HG02970 (cell line): Measurements from ENCODE around the gene ACBD4.

ENCODE experiments used
- ATAC-seq: cut with Tn5 transposase; IDR thresholded peaks from one replicate; pipeline ENCODE4 v1.9.1; 2021; ENCODE audit warnings: mild to moderate bottlenecking, moderate library complexity, moderate number of reproducible peaks; ENCODE audit not compliant: unreplicated experiment, low FRiP score

Gene ACBD4

DNA sequence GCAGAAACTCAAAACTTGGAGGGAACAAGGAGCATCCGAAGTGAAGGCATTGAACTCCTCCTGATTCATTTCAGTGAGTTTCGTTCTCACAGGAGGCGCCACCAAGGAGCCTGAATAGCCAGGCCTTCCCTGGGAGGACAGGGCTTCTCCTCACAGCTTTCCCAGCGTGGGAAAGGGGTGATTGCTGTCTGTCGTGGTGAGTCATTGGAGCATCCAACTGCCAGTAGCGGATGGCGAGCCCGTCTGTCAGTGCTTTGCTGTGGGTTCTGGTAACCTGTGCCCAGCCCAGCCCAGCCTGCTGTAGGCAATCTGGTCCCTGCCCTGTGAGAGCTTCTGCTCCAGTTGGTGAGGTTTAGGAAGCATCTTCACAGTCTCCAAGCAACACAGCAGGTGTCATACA, 31.5 kb upstream of the ACBD4 start:
- no peak for ATAC-seq

DNA sequence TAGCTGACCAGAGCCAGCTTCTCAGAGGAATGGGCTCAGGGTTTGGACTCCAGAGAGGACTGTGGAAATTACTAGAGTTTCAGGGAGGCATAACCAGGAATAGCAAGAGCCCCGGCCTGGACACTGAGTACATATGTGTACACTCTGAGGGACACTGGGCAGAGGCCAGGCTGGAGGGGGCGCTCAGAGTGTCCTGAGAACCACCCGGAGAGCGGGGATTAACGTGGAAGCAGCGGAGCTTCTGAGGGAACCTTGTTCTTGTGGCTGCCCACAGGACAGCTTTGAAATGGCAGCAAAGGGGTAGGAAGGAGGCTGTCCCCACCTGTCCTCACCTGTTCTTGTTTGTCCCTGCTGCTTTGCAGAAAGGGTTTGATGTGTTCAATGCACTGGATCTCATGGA, 31.0 kb upstream of the ACBD4 start:
- no peak for ATAC-seq

DNA sequence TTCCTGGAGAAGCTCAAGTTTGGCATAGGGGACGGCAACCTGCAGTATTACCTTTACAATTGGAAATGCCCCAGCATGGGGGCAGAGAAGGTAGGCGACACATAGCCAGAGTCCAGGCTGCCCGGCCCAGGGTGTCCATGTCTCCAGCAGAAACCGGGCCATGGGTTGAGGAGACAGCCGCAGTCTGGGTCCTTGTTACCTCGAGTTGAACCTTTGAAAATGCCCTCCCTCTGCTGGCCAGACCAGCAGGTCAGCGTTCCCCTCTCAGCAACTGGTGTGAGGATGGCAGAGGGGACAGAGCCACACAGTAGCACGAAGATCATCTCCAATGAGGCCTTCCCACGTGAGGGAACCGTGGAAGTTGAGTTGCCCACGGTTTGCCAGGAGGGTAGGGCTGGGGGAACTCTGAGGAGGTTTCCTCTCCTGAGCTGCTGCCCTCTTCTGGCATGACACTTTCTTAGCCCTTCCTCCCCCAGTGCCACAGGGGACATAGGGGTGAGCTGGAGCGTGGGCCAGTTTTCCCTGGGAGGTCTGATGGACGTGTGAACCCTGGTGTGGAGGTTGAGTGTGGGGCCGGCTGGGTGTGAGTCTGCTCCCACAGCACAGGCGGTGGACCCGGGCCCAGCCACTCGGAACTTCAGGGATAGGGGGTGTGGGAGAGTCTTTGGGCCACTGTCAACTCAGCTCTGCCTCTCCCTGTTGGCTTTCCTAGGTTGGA, 30.4 kb upstream of the ACBD4 start:
- no peak for ATAC-seq

DNA sequence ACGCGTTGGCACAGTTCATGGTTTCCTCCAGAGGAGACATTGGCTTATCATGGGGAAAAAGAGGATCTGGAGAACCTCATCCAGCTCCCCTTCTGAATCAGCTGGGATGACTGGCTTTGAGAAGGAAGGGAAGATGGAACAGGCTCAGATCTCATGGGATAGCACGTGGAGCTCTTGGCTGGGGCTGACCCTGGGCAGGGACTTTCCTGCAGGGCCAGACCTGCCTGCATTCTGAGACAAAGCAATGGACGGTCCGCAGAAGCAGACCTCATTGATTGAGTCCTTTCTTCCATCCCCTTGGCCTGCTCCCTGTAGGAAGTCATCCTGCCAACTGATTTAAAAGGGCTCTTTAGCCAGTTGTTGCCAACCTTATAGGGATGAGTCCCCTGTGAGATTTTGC, 29.4 kb upstream of the ACBD4 start:
- no peak for ATAC-seq

DNA sequence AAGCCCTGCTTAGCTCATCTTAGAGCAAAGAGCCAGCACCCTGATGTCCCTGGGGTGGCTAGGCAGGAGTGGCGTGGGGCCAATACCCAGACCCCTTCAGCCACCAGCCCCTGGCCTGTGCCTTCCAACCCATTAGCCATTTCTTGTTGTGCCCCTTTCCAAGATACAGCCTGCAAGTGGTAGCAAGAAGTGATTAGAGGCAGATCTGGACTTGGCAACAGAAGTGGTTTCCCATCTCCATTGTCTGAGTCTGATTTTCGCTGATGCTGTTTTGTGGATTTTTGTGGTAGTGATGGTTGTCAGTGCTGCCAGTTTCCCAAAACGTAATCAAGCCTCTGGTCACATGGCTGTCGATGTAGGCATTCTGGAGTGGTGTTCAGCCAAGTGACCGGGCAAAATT, 28.9 kb upstream of the ACBD4 start:
- no peak for ATAC-seq

DNA sequence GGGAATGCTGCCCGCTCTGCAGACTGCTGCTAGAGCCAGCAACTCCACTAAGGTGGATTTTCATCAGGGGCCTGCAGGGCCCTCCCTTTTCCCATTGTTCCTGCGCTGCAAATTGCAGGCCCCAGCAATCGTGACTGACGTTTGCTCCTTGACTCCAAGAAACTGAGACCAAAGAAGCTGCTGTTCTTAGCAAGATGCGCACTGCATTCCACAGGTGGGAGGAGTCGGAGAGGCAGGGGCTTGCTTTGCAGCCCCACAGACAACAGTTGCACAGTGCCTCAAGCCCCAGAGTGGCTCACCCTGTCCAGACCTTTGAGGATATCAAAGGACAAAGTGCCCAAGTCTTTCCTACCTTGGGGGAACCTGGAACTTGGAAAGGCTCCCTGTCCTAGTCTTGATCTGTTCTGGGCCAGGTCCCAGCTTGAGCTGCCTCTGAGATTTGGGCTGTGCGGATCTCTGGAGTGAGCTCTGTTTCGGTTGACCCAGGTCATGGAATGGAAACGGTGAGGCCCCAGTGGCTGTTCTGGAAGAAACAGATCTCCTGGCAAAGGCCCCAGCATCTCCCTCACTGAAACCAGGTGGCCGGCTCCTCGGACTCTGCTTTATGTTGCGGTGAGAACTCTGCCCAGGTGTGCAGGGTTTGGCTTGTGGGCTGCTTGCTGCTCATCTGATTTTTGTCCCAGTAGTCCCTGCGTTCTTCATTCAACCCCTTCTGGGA, 28.0 kb upstream of the ACBD4 start:
- no peak for ATAC-seq

DNA sequence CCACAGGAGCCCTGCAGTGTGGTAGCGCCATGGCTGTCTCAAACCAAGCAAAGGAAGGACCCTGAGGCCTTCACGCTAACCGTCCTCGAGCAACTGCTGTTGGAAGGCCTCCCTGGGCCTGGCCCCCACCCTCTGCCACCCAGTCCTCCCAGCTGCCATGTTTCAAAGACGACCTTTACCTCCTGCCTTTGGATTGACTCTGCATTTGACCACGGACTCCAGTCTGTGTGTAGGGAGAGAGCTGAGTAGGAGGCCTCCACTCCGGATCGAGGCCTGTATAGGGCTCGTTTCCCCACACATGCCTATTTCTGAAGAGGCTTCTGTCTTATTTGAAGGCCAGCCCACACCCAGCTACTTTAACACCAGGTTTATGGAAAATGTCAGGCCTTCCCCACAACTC, 27.4 kb upstream of the ACBD4 start:
- no peak for ATAC-seq

DNA sequence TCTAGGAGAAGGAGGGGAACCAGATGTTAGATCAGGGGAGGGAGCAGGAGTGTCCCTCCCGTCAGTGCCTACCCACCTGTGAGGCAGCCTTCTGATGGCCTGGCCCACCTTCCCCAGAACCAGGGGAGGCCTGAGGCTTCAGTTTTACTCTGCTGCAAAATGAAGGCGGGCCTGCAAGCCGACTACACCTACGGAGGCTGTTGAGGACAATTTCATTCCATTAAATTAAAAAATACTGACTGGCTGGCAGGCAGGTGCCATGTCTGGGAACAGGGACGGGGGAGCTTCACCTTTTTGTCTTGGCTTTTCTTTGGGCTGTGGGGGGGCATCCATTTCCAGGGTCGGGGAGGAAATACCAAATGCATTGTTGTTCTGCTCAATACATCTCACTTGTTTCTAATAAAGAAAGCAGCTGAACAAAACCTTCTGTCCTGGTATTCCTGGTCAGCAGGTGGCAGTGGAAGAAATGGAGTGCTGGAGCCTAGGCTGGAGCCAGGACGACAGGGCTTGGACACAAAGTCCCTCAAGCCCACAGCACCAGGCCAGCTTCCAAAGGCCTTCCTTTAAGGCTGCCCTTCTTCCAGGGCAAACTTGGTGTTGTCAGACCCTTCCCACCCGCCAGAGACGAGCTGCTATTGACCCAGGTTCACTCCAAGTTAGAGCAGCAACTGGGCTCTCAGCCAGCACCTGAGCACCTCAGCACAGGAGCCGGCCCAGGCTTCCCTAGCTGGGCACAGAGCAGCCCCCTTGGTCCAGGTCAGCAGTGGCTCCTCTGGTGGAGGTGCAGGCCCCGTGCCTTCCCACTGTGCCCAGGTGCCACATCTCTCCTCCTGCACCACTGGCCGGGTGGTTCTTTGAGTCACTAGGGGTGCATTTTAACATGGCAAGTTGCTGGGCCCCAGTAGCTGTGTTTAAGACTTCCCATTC, 26.6 kb upstream of the ACBD4 start:
- no peak for ATAC-seq

DNA sequence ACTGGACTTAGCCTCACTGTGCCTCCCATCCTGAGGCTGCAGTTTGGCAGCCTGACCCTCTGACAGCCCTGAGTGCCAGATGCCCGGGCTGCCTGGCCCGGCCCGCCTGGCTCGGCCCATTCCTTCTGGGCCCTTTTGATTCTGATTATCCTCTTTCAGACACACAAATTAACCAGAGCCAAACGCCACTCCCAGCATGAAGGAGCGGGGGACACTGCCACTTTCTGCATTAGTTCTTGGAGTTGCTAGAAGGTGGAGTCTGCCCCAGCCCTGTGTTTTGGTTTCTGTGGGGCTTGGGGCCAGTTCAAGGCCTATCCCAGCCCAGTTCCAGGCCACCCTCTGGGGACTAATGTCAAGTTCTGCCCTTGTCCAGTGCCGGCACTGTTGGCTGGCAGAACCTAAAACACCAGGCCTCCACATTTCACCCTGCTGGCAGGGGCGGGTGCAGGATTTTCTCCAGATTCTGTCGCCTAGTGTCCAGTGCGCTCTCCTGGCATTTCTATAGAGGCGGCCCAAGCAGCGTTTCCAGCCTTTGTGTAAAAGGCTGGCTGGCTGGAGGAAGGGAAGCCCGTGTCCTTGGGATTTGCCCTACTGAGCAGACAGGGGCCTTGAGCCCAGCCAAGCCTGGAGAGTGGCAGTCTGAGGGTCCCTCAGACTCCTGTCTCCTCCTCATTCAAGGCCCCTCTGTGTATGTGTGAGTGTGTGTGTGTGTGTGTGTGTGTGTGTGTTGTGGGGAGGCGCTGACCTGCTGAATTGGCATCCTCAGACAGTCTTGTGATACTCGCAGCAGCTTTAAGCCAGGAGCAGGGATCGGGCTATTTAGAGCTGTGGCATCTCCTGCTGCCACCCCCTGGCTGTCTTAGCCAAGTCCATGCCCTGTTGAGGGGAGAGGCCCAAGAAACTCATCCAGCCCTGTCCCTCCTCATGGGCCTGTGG, 24.5 kb upstream of the ACBD4 start:
- ATAC-seq: no peak

DNA sequence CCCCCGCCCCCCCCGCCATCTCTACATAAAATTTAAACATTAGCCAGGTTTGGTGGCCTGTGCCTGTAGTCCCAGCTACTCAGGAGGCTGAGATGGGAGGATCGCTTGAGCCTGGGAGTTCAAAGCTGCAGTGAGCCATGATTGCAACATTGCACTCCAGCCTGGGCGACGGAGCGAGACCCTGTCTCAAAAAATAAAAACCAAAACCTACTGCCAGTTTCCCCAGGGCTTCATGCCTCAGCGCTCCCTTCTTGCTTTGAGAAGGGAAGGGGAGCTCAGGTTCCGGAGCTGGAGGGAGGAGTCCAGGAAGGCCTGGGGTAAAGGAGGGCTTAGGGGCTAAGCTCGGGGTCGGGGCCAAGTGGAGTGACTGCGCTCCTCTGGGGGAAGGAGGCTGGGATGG, 23.6 kb upstream of the ACBD4 start:
- no peak for ATAC-seq

DNA sequence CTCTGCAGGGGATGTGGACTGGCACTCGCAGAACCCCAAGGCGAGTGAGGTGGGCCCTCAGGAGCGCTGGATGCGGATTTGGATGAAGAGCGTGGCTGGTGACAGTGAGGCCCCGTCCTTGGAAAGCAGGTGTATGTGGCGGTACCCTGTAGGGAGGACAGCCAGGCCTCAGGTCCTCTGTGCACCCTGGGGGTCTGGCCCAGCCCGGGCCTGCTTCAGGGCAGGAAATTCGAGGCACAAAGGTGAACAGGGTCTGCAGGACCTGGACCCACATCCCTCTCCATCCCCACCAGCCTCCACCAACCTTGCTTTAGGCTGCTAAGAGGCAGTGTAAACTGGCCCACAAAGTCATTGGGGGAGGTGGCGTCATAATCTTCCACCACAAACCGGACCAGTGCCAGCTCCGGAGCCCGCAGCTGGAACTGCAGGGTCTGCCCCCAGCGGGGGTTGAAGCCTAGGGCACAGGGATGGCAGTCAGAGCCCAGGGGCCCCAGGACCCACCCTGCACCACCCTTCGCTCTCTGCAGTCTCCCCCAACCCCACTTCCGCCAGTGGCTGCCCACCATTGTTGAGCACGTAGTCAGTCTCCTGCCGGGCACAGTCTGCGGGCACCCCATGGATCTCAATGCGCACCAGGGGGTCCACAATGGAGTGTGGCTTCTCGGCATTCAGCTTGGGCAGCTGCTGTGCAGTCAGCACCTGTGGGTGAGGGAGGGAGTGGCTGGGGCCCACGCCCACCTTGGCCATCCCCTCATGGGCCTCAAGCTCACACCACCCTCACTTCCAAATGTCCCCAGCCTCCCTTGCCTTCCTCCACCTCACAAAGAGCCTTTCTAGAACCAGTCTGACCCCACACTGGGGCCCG, 22.7 kb upstream of the ACBD4 start:
- no peak for ATAC-seq

DNA sequence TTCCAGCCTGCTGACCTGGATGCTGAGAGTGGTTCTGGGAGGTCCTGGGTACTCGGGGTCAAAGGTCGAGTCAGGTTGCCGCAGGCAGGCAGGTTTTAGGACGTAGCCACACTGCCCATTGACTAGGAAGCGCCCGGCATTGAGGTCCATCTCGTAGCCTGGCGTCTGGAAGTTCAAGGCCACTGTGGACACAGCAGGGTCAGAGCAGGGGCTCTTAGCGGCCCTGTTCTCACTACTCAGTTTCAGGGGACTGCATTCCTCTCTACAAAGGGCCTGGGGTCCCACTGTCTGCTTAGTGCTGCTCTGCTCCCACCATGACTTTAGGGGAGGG, 22.1 kb upstream of the ACBD4 start:
- no peak for ATAC-seq

DNA sequence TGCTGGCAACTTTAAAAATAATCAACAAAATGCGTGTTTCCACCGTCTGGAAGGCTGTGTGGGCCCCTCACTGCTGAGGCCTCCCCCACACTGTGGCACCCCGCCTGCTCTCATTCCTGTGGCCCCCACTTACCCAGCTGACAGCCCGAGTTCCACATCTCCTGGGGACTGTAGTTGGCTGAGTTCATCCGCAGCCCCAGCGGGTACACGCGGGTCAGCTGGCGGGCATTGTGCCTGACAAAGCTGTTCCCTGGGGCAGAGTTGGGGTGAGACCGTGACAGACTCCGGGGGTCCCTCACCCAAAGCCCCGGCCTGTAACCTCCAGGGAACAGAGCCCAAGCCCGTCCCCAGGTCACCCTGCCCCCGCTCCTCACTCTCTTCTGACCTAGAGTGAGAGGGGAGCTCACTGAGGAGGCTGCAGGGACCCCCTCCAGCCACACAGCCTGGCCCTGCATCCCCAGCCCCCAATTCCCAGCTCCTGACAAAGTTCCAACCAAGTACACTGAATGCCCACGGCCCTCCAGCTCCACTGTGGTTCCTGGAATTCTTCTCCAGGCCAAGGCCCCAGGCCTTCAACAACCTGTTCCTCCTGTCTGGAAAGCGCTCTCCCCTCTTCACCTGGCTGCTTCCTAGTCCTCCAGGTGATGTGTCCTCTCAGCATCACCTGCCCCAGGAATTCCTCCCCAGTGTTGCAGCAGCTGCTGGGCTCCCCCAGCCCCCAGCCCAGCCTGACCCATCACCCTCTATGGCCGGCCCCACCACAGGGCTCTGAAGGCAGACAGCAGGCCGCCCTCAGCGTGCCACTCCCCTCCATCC, 21.2 kb upstream of the ACBD4 start:
- ATAC-seq: no peak

DNA sequence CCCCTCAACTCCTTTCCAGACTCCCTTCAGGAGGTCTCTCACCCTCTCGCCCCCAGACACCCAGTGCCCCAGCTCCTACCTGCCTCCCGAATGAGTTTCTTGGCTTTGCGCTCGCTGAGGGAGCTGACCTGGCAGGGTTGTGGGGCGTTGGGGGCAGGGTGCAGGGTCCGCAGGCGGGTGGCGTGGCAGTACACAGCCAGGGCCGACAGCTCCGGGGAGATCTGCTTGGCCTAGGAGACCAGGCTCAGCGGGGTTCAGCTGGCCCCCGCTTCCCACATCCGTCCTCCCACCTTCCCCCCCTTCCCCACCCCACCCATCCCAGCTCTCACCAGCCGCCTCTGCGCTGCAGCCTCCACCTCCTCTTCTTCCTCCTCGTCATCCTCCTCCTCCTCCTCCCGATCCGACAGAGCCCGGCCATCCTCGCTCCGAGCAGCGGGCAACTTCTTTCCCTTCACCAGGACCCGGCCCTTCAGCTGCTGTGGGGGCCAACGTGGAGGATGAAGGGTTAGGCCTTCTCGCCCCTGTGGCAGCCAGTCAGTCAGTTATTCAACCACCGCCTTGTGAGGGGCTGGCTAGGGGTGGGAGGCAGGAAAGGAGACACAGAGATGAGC, 20.4 kb upstream of the ACBD4 start:
- ATAC-seq: no peak

DNA sequence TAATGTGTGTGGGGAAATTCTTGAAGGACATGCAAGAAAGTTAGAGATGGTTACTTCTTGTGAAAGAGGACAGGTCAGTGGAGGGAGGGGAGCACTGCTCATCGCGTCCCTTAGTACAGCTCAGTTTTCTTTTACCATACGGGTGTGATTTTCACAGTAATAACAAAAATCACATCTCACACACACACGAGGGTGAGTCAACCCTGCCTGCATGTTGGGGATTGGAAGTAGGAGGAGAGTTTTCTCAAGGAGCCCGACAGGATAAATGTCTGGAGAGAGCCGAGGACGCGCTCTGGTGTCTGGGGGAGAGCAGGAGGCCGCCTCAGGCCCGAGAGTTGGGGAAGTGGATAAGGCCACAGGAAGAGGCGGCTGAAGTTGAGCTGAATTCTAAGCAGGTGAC, 19.6 kb upstream of the ACBD4 start:
- no peak for ATAC-seq

DNA sequence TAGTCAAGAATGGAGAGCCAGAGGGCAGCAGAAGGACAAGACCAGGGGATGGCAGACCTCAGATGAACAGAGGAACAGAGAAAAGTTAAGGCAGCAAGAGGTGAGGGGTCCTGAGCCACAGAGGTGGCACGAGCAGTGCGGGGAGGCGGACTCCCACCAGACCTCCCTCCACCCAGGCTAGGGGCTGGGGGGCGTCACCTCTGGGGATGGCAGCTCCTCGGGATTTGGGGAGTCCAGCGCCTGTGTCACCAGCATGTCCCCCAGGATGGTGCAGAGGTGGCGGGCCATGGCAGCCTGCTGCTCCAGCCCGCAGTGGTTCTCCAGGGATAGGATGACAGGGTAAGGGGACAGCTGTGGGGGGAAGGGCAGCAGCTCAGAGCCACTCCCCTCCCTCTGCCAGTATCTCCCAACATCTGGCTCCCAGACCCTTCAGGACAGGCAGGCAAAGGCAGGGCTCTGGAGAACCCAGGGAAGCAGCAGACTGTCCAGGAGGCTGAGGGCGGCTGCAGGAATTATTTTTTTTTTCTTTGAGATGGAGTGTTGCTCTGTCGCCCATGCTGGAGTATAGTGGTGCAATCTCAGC, 19.0 kb upstream of the ACBD4 start:
- ATAC-seq: no peak

DNA sequence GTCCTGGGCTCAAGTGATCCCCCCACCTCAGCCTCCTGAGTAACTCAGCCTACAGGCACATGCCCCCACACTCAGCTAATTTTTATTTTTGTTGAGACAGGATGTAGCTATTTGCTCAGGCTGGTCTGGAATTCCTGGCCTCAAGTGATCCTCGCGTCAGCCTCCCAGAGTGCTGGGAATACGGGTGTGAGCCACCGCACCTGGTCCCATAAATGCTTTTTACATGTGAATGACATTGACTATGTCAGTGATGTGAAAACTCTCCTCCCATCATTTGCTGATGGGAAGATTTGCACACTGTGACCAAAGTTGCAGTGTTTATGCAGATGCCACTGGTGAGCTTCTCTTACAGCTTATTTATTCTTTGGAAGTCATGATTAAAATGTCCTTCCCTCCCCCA, 18.2 kb upstream of the ACBD4 start:
- ATAC-seq: no peak
